GM10266 (cell line): ENCODE results near the gene HLA-DPA1.

ENCODE experiments used
- DNase-seq: peaks from one replicate; pipeline ENCODE4 v3.0.0; 2012; ENCODE audit errors: extremely low spot score
- CTCF ChIP-seq: IDR thresholded peaks from 2 replicates; pipeline ENCODE4 v1.5.1; 2012; ENCODE audit warnings: mild to moderate bottlenecking, low read depth; ENCODE audit not compliant: control insufficient read depth, insufficient read depth; ENCODE audit errors: missing control alignments

Gene HLA-DPA1

GRCh38 chr6:33036535-33036934 is 36.9 kb downstream of the HLA-DPA1 start:
- TF ChIP-seq CTCF: no peak
- DNase-seq: no peak

GRCh38 chr6:33034554-33034953 is 38.9 kb downstream of the HLA-DPA1 start:
- TF ChIP-seq CTCF: no peak
- no peak for DNase-seq

GRCh38 chr6:33030245-33030644 is 43.2 kb downstream of the HLA-DPA1 start:
- TF ChIP-seq CTCF: no peak
- no peak for DNase-seq

GRCh38 chr6:33029328-33030184 is 43.9 kb downstream of the HLA-DPA1 start:
- TF ChIP-seq CTCF: no peak
- DNase-seq: peak; percentile 75

- DNase-seq: no peak
Measured at GRCh38 chr6:33028220-33028849, 45.1 kb downstream of the HLA-DPA1 start.

GRCh38 chr6:33024521-33024920 is 48.9 kb downstream of the HLA-DPA1 start:
- no peak for DNase-seq
- TF ChIP-seq CTCF: no peak

More at GRCh38 chr6:33028220-33028849, 45.1 kb downstream of the HLA-DPA1 start:
- TF ChIP-seq CTCF: no peak

GRCh38 chr6:33023536-33023935 is 49.9 kb downstream of the HLA-DPA1 start:
- no peak for DNase-seq
- no peak for TF ChIP-seq CTCF
